Measurements from ENCODE around the gene MYRFL. TPM values are rescaled to one million over a fixed set of nuclear protein-coding genes. Genes with fewer than 3 reads are reported as not detected.

The MYRFL gene
- total RNA-seq, 3 donors from 2014 or later: not detected

- H3K4me3 Mint-ChIP-seq: no peak overlapping the region
- DNase-seq (no peak), ATAC-seq (no peak)
- H3K9me3 Mint-ChIP-seq: no peaks in the 10 kb centered on the region
- no peaks in the 10 kb centered on the region for H3K4me1 Mint-ChIP-seq (ENCODE audit: low read depth)
- H3K36me3 Mint-ChIP-seq (ENCODE audit: insufficient read depth): no peaks in the 10 kb centered on the region
- H3K27me3 Mint-ChIP-seq (ENCODE audit: low read depth): peaks cover 3% of the 10 kb centered on the region
Measured at GRCh38 chr12:69921831-69922230, 96.8 kb downstream of the MYRFL start.

GRCh38 chr12:69922999-69923398, 98.0 kb downstream of the MYRFL start:
- H3K27me3 Mint-ChIP-seq (ENCODE audit: low read depth): peaks cover 5% of the 10 kb centered on the region
- no peak for ATAC-seq
- no peaks in the 10 kb centered on the region for H3K9me3 Mint-ChIP-seq
- DNase-seq: no peak
- no peaks in the 10 kb centered on the region for H3K4me1 Mint-ChIP-seq (ENCODE audit: low read depth)
- no peak overlapping the region for H3K4me3 Mint-ChIP-seq
- no peaks in the 10 kb centered on the region for H3K36me3 Mint-ChIP-seq (ENCODE audit: insufficient read depth)

GRCh38 chr12:69925291-69925690, 100.3 kb downstream of the MYRFL start:
- Mint-ChIP-seq H3K27me3 (ENCODE audit: low read depth) (peaks cover 12% of the 10 kb centered on the region), H3K4me3 (no peak overlapping the region), H3K36me3 (ENCODE audit: insufficient read depth) (no peaks in the 10 kb centered on the region), H3K9me3 (no peaks in the 10 kb centered on the region), H3K4me1 (ENCODE audit: low read depth) (no peaks in the 10 kb centered on the region)
- ATAC-seq (no peak), DNase-seq (no peak)

GRCh38 chr12:69927164-69927563, 102.1 kb downstream of the MYRFL start:
- H3K9me3 Mint-ChIP-seq: no peaks in the 10 kb centered on the region
- no peak for ATAC-seq
- no peaks in the 10 kb centered on the region for H3K4me1 Mint-ChIP-seq (ENCODE audit: low read depth)
- DNase-seq: no peak
- H3K4me3 Mint-ChIP-seq: no peak overlapping the region
- H3K27me3 Mint-ChIP-seq (ENCODE audit: low read depth): peaks cover 12% of the 10 kb centered on the region
- H3K36me3 Mint-ChIP-seq (ENCODE audit: insufficient read depth): no peaks in the 10 kb centered on the region

GRCh38 chr12:69929125-69929524, 104.1 kb downstream of the MYRFL start:
- ATAC-seq: no peak
- Mint-ChIP-seq H3K4me3 (no peak overlapping the region), H3K9me3 (no peaks in the 10 kb centered on the region), H3K27me3 (ENCODE audit: low read depth) (peaks cover 15% of the 10 kb centered on the region), H3K4me1 (ENCODE audit: low read depth) (no peaks in the 10 kb centered on the region), H3K36me3 (ENCODE audit: insufficient read depth) (no peaks in the 10 kb centered on the region)
- DNase-seq: no peak

GRCh38 chr12:69929531-69929930, 104.5 kb downstream of the MYRFL start:
- H3K9me3 Mint-ChIP-seq: no peaks in the 10 kb centered on the region
- DNase-seq (no peak), ATAC-seq (no peak)
- H3K4me1 Mint-ChIP-seq (ENCODE audit: low read depth): no peaks in the 10 kb centered on the region
- H3K27me3 Mint-ChIP-seq (ENCODE audit: low read depth): peaks cover 15% of the 10 kb centered on the region
- H3K36me3 Mint-ChIP-seq (ENCODE audit: insufficient read depth): no peaks in the 10 kb centered on the region
- no peak overlapping the region for H3K4me3 Mint-ChIP-seq

- peaks cover 16% of the 10 kb centered on the region for H3K27me3 Mint-ChIP-seq (ENCODE audit: low read depth)
- no peaks in the 10 kb centered on the region for H3K4me1 Mint-ChIP-seq (ENCODE audit: low read depth)
- no peak overlapping the region for H3K4me3 Mint-ChIP-seq
- no peak for DNase-seq
- ATAC-seq: no peak
- no peaks in the 10 kb centered on the region for H3K36me3 Mint-ChIP-seq (ENCODE audit: insufficient read depth)
- H3K9me3 Mint-ChIP-seq: no peaks in the 10 kb centered on the region
Measured at GRCh38 chr12:69931569-69931968, 106.5 kb downstream of the MYRFL start.

GRCh38 chr12:69932154-69932553, 107.1 kb downstream of the MYRFL start:
- H3K27me3 Mint-ChIP-seq (ENCODE audit: low read depth): peaks cover 19% of the 10 kb centered on the region

GRCh38 chr12:69932676-69933552, 107.9 kb downstream of the MYRFL start:
- no peak for ATAC-seq
- no peak for DNase-seq
- no peaks in the 10 kb centered on the region for H3K4me1 Mint-ChIP-seq (ENCODE audit: low read depth)
- H3K27me3 Mint-ChIP-seq (ENCODE audit: low read depth): peaks cover 19% of the 10 kb centered on the region
- H3K4me3 Mint-ChIP-seq: no peak overlapping the region
- no peaks in the 10 kb centered on the region for H3K9me3 Mint-ChIP-seq
- H3K36me3 Mint-ChIP-seq (ENCODE audit: insufficient read depth): no peaks in the 10 kb centered on the region

More at GRCh38 chr12:69932154-69932553, 107.1 kb downstream of the MYRFL start:
- Mint-ChIP-seq H3K4me3 (no peak overlapping the region), H3K36me3 (ENCODE audit: insufficient read depth) (no peaks in the 10 kb centered on the region), H3K9me3 (no peaks in the 10 kb centered on the region), H3K4me1 (ENCODE audit: low read depth) (no peaks in the 10 kb centered on the region)
- ATAC-seq (no peak), DNase-seq (no peak)

- H3K36me3 Mint-ChIP-seq (ENCODE audit: insufficient read depth): no peaks in the 10 kb centered on the region
- ATAC-seq: no peak
- H3K27me3 Mint-ChIP-seq (ENCODE audit: low read depth): peaks cover 18% of the 10 kb centered on the region
- H3K4me3 Mint-ChIP-seq: no peak overlapping the region
- no peaks in the 10 kb centered on the region for H3K9me3 Mint-ChIP-seq
- no peaks in the 10 kb centered on the region for H3K4me1 Mint-ChIP-seq (ENCODE audit: low read depth)
- no peak for DNase-seq
Measured at GRCh38 chr12:69934011-69934410, 109.0 kb downstream of the MYRFL start.

GRCh38 chr12:69935651-69936100, 110.6 kb downstream of the MYRFL start:
- Mint-ChIP-seq H3K36me3 (ENCODE audit: insufficient read depth) (no peaks in the 10 kb centered on the region), H3K27me3 (ENCODE audit: low read depth) (peaks cover 12% of the 10 kb centered on the region), H3K4me1 (ENCODE audit: low read depth) (no peaks in the 10 kb centered on the region), H3K9me3 (no peaks in the 10 kb centered on the region), H3K4me3 (no peak overlapping the region)
- DNase-seq: no peak
- no peak for ATAC-seq

GRCh38 chr12:69936214-69936731, 111.2 kb downstream of the MYRFL start:
- Mint-ChIP-seq H3K9me3 (no peaks in the 10 kb centered on the region), H3K27me3 (ENCODE audit: low read depth) (peaks cover 12% of the 10 kb centered on the region), H3K36me3 (ENCODE audit: insufficient read depth) (no peaks in the 10 kb centered on the region), H3K4me3 (no peak overlapping the region), H3K4me1 (ENCODE audit: low read depth) (no peaks in the 10 kb centered on the region)
- ATAC-seq (no peak), DNase-seq (no peak)

GRCh38 chr12:69936766-69937165, 111.7 kb downstream of the MYRFL start:
- DNase-seq (no peak), ATAC-seq (no peak)
- Mint-ChIP-seq H3K9me3 (no peaks in the 10 kb centered on the region), H3K4me3 (no peak overlapping the region), H3K27me3 (ENCODE audit: low read depth) (peaks cover 12% of the 10 kb centered on the region), H3K4me1 (ENCODE audit: low read depth) (no peaks in the 10 kb centered on the region), H3K36me3 (ENCODE audit: insufficient read depth) (no peaks in the 10 kb centered on the region)

GRCh38 chr12:69947123-69947522, 122.1 kb downstream of the MYRFL start:
- Mint-ChIP-seq H3K9me3 (no peaks in the 10 kb centered on the region), H3K4me1 (ENCODE audit: low read depth) (no peaks in the 10 kb centered on the region), H3K36me3 (ENCODE audit: insufficient read depth) (no peaks in the 10 kb centered on the region), H3K4me3 (no peak overlapping the region), H3K27me3 (ENCODE audit: low read depth) (no peaks in the 10 kb centered on the region)
- no peak for ATAC-seq
- no peak for DNase-seq

- Mint-ChIP-seq H3K4me1 (ENCODE audit: low read depth) (no peaks in the 10 kb centered on the region), H3K27me3 (ENCODE audit: low read depth) (no peaks in the 10 kb centered on the region), H3K9me3 (no peaks in the 10 kb centered on the region), H3K36me3 (ENCODE audit: insufficient read depth) (no peaks in the 10 kb centered on the region), H3K4me3 (no peak overlapping the region)
- DNase-seq: no peak
- ATAC-seq: no peak
Measured at GRCh38 chr12:69947897-69948296, 122.9 kb downstream of the MYRFL start.

Data from activated T-cell treated with anti-CD3 and anti-CD28 coated beads, Interleukin-2, amount 50 U/mL, for 4 hours (primary cell).